GM21367 (cell line): Measurements from ENCODE around the gene TRAM2.

Experiments
- ATAC-seq: cut with Tn5 transposase; IDR thresholded peaks from one replicate; pipeline ENCODE4 v1.9.1; 2021; ENCODE audit not compliant: unreplicated experiment

Gene TRAM2

DNA sequence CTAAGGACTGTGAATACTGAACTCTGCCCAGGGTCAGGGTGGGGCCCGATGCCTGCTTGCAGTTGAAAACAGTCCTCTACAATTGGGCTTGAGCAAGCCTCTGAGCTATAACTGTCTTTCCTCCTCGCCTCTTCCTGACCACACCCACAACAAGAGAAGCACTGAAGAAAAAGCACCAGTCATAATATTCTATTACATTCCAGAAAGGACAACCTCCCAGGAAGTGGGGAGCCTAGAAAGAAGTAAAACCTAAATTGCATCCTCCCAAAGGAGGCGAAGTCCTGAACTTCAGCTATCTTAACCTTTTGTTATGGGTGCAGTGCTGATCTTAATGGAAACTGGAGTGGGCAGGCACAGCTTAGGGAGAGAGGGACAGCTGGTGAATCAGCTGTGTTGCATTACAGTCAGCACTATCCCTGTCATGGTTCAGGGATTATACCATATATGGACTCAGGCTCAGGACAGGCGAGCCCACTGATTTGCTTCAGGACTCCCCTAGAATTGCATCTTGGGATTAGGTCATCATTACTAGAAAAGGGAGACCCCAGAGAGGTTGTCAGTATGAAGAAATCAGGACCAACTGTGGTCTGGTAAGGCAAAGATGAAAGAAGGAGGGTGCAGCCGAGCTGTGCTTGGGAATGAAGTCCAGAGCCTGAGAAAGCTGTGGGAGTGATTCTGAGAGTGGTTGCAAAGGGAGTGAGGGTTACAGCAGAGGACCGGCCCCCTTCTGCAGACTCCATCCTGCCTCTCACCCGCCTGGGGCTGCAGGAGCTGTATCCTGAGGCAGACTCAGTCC is 18.3 kb upstream of the TRAM2 start:
- ATAC-seq, result peak; percentile 69

- ATAC-seq, result no peak
Measured at GRCh38 chr6:52594221-52594620, 17.4 kb upstream of the TRAM2 start.

DNA sequence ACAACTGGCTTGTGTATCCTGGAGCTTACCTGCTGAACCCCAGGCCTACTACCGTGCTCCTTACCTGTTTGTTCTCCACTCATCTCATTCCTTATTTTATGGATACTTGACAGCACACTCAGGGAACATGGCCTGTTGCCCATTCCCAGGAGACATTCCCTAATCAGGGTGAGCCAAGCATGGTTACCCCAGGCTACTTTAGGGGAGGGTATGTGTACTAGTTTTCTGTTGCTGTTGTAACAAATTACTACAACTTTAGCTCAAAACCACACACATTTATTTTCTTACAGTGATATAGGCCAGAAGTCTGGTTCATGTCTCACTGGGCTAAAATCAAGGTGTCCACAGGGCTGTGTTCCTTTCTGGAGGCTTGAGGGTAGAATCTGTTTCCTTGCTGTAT is 15.0 kb upstream of the TRAM2 start:
- no peak for ATAC-seq

DNA sequence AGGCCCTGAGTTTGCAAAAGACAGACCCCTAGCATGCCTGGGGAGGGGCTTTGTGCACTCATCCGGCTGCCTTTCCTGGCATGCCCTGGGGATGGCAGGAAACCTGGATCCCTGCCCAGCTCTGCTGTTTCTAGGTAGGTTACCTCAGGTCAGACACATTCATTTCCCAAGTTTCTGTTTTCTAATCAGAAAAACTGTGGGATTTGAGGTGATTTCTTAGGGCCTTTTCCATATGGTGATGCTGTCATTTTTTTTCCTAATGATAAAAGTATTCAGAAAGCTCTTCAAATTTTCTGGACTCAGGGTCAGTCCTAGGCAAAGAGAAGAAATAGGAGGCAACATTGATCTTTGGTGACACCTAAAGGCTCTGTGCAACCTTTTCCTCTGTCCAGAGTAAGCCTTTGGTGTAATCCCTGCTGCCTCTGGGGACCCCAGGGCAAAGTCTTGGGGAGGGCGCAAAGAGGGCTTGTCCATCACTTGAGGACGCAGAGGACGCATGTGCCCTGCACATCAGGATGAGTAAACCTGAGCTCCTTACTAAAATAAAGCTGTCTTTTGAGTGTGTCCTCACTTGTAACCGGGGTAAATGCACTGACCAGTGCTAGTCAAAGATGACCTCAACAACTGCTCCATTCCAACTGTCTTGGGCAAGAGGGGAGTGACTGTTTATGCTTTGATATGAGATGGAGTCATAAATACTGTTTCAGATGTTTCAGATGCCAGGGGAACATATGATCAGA is 13.5 kb upstream of the TRAM2 start:
- no peak for ATAC-seq

- no peak for ATAC-seq
Measured at GRCh38 chr6:52588710-52589091, 11.8 kb upstream of the TRAM2 start.

GRCh38 chr6:52588087-52588709 is 11.3 kb upstream of the TRAM2 start:
- ATAC-seq, result no peak

- ATAC-seq, result no peak
Measured at GRCh38 chr6:52587001-52587400, 10.1 kb upstream of the TRAM2 start.

- no peak for ATAC-seq
Measured at GRCh38 chr6:52584203-52584602, 7.3 kb upstream of the TRAM2 start.

- ATAC-seq, result no peak
Measured at GRCh38 chr6:52582996-52583395, 6.1 kb upstream of the TRAM2 start.

- ATAC-seq, result no peak
Measured at GRCh38 chr6:52582446-52582845, 5.6 kb upstream of the TRAM2 start.

- ATAC-seq, result no peak
Measured at GRCh38 chr6:52580905-52581304, 4.0 kb upstream of the TRAM2 start.

DNA sequence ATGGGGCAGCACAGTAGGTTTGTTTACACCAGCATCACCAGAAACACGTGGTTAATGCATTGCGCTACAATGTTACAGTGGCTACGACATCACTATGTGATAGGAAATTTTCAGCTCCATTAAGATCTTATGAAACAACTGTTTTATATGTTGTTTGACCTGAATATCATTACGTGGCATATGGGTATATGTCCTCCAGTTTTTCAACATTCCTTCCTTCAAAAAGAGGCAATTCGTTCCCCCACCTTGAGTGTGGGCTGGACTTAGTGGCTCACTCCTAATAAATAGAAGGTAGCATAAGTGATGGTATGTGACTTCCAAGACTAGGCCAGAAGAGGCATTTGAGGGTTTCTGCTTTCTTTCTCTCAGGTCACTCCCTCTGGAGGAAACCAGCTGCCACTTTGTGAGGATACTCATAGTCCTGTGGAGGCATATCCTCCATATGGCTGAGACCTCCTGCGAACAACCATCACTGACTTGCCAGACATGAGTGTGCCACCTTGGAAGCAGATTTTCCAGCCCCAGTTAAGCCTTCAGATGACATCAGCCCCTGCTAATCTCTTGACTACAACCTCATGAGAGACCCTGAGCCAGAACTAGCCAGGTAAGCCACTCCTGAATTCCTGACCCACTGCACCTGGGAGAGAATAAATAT is 2.3 kb upstream of the TRAM2 start:
- ATAC-seq, result no peak

DNA sequence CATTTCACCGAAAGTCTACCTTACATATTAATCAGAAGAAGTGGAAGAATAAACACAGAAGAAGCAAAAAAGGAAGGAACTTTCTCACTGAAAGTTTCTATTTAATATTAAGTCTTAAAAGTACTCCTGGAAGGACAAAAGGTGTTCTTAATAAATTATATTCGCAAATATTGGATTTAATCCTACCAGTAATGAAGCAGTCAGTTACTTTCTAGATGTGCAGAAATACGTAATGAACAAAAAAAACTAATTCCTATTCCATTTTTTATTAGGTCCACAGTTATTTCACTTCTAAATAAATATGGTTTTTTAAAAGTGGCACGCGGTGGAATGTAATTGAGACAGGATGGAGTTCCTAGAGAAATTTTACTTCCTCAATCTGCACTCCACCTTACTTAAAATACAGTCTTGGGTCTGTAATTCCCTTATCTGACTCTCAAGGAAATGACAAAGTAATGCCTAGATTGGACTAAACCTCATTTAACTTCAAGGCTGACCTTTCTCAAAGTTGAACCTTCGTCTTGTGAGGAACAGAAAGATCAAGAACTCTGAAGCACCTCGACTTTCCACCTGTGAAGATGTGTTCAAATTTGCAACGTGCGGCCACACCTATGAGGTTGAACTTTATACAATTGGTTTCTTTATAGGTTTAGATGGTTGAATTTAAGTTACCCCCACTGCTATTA is 1.1 kb upstream of the TRAM2 start:
- no peak for ATAC-seq

- peak; percentile 51 for ATAC-seq
Measured at GRCh38 chr6:52576392-52577021, 353 bp downstream of the TRAM2 start.

DNA sequence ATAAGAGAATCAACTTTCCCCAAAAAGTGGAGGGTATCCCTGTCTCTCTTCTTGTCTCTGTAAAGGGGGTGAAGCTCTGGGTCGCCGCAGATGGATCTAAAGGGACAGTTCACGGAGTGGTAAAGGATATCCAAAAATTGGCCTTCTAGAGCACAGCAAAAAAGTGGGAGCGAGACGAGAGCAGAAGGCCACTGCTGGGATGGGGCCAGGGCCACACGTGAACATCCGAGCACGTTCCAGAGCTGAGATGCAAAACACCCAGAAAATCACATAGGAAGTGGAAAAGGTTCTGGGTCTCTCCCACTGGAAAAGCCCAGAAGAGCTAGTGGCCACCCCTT is 837 bp downstream of the TRAM2 start:
- no peak for ATAC-seq

DNA sequence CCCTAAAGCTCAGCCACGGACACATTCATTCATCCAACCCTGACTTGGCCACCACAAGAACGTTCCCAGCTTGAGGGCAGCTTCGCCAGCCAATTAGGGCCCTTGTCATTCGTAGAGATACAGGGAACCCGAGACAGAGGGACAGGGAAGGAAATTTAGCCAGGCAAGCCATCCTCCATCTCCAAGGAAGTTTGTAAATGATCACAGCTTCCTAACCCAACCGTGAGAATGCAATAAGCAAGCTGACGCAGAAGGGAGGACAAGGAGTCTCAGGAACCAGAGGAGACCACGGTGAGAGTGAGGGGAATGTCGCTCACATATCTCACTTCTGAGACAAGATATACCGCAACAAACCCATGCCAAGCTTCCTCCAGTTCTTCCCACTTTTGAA is 1.4 kb downstream of the TRAM2 start:
- no peak for ATAC-seq

- peak; percentile 51 for ATAC-seq
Measured at GRCh38 chr6:52574709-52575501, 2.0 kb downstream of the TRAM2 start.

DNA sequence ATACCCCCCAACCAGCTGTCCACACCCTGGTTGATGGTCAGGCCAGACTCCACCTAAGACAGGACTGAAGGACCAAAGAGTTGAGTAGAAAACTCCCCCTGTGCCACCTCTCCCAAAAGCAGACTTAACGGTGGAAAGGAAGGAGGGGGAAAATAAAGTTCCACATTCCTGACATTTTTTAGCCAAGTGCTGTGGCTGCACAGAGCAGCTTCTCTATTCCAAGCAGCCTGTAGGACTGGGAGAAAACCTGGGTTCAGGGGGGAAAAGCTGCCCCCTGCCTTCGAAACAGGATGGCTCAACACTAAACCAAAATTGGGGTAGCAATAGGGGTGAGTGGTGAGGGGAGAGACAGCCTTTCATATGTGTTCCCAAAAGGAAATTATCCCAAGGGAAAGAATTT is 3.6 kb downstream of the TRAM2 start:
- no peak for ATAC-seq

- ATAC-seq, result no peak
Measured at GRCh38 chr6:52572536-52572935, 4.3 kb downstream of the TRAM2 start.
